SK-N-MC (cell line): ENCODE measurements around the gene NEDD8.
A peak's percentile ranks its signal among the peaks of the same experiment; 100 is the strongest.

Source experiments
- DNase-seq: peaks from one replicate; pipeline ENCODE4 v3.0.0-alpha.2; 2011; ENCODE audit warnings: low read depth, low spot score
- H3K27ac ChIP-seq: fragments of 200-600 bp; sonication (generic); 2 replicates; pipeline ENCODE4 v1.5.1; 2016; ENCODE audit warnings: mixed run types
- H3K36me3 ChIP-seq: fragments of 200-600 bp; sonication (generic); 2 replicates; pipeline ENCODE4 v1.6.1; 2017; ENCODE audit warnings: antibody characterized with exemption, low read length, mixed read lengths; ENCODE audit not compliant: insufficient read depth
- H3K4me3 ChIP-seq: fragments of 200-600 bp; sonication (generic); 2 replicates; pipeline ENCODE4 v1.5.1; 2016
- H3K9ac ChIP-seq: fragments of 200-600 bp; sonication (generic); 2 replicates; pipeline ENCODE4 v1.8.0; 2017; ENCODE audit warnings: mixed run types, mixed read lengths; ENCODE audit not compliant: insufficient read length
- H3K9me3 ChIP-seq: fragments of 200-600 bp; sonication (generic); 2 replicates; pipeline ENCODE4 v1.6.1; 2017; ENCODE audit warnings: low read depth, mild to moderate bottlenecking, antibody characterized with exemption, low read length, moderate library complexity, mixed read lengths
- EZH2 ChIP-seq: fragments of 200-600 bp; sonication (generic); IDR thresholded peaks from one replicate; pipeline ENCODE4 v1.6.1; 2017; ENCODE audit warnings: antibody characterized with exemption
- FOXP2 ChIP-seq: optimal IDR thresholded peaks from 2 replicates; pipeline ENCODE3; 2011; ENCODE audit warnings: mild to moderate bottlenecking, moderate library complexity; ENCODE audit not compliant: insufficient read depth; ENCODE audit errors: extremely low read length, control extremely low read depth
- POLR2AphosphoS5 ChIP-seq: IDR thresholded peaks from 2 replicates; pipeline ENCODE4 v1.6.1; 2012; ENCODE audit warnings: mild to moderate bottlenecking, low read depth, low read length, borderline replicate concordance

The NEDD8 gene

GRCh38 chr14:24255438-24255837 is 23.3 kb upstream of the NEDD8 start:
- no peaks in the 10 kb centered on the region for H3K36me3 ChIP-seq
- H3K4me3 ChIP-seq: no peak overlapping the region
- TF ChIP-seq FOXP2 (no peak), EZH2 (no peak), POLR2AphosphoS5 (no peak)
- H3K9me3 ChIP-seq: no peaks in the 10 kb centered on the region
- no peak overlapping the region for H3K27ac ChIP-seq
- DNase-seq: no peak
- H3K9ac ChIP-seq: no peak overlapping the region

- H3K4me3 ChIP-seq: no peak overlapping the region
- H3K9ac ChIP-seq: no peak overlapping the region
- no peak for TF ChIP-seq EZH2
- no peak for TF ChIP-seq FOXP2
- no peak for TF ChIP-seq POLR2AphosphoS5
- H3K27ac ChIP-seq: no peak overlapping the region
- DNase-seq: no peak
- H3K9me3 ChIP-seq: no peaks in the 10 kb centered on the region
- H3K36me3 ChIP-seq: no peaks in the 10 kb centered on the region
Observed at GRCh38 chr14:24254630-24255392, 22.6 kb upstream of the NEDD8 start.

GRCh38 chr14:24253936-24254335 is 21.8 kb upstream of the NEDD8 start:
- TF ChIP-seq EZH2 (no peak), POLR2AphosphoS5 (no peak), FOXP2 (no peak)
- H3K4me3 ChIP-seq: no peak overlapping the region
- no peaks in the 10 kb centered on the region for H3K9me3 ChIP-seq
- H3K9ac ChIP-seq: no peak overlapping the region
- no peaks in the 10 kb centered on the region for H3K36me3 ChIP-seq
- H3K27ac ChIP-seq: no peak overlapping the region
- DNase-seq: no peak

- Histone ChIP-seq H3K9ac (no peak overlapping the region), H3K27ac (no peak overlapping the region), H3K9me3 (no peaks in the 10 kb centered on the region), H3K4me3 (no peak overlapping the region), H3K36me3 (no peaks in the 10 kb centered on the region)
- no peak for DNase-seq
- no peak for TF ChIP-seq POLR2AphosphoS5
- no peak for TF ChIP-seq FOXP2
- no peak for TF ChIP-seq EZH2
Observed at GRCh38 chr14:24252289-24253124, 20.3 kb upstream of the NEDD8 start.

GRCh38 chr14:24251880-24252288 is 19.7 kb upstream of the NEDD8 start:
- Histone ChIP-seq H3K9ac (no peak overlapping the region), H3K9me3 (no peaks in the 10 kb centered on the region), H3K27ac (no peak overlapping the region), H3K4me3 (no peak overlapping the region), H3K36me3 (no peaks in the 10 kb centered on the region)
- TF ChIP-seq EZH2 (no peak), FOXP2 (no peak), POLR2AphosphoS5 (no peak)
- DNase-seq: no peak

GRCh38 chr14:24250354-24250753 is 18.2 kb upstream of the NEDD8 start:
- TF ChIP-seq EZH2: no peak
- no peak for TF ChIP-seq POLR2AphosphoS5
- no peak for TF ChIP-seq FOXP2
- no peak overlapping the region for H3K4me3 ChIP-seq
- H3K36me3 ChIP-seq: no peaks in the 10 kb centered on the region
- DNase-seq: no peak
- H3K9ac ChIP-seq: peak overlapping the region; percentile 26
- no peak overlapping the region for H3K27ac ChIP-seq
- H3K9me3 ChIP-seq: no peaks in the 10 kb centered on the region

- TF ChIP-seq FOXP2 (no peak), EZH2 (no peak), POLR2AphosphoS5 (no peak)
- DNase-seq: no peak
- Histone ChIP-seq H3K27ac (no peak overlapping the region), H3K4me3 (no peak overlapping the region), H3K36me3 (no peaks in the 10 kb centered on the region), H3K9ac (no peak overlapping the region), H3K9me3 (no peaks in the 10 kb centered on the region)
Observed at GRCh38 chr14:24249230-24250021, 17.3 kb upstream of the NEDD8 start.

- Histone ChIP-seq H3K4me3 (no peak overlapping the region), H3K36me3 (no peaks in the 10 kb centered on the region), H3K9ac (no peak overlapping the region), H3K27ac (no peak overlapping the region), H3K9me3 (no peaks in the 10 kb centered on the region)
- TF ChIP-seq POLR2AphosphoS5: no peak
- TF ChIP-seq FOXP2: no peak
- TF ChIP-seq EZH2: no peak
- no peak for DNase-seq
Observed at GRCh38 chr14:24247422-24247821, 15.3 kb upstream of the NEDD8 start.
